GM23338 (cell line): Measurements from ENCODE around the gene LEFTY1. TPM values are rescaled to one million over a fixed set of nuclear protein-coding genes. Genes with fewer than 3 reads are reported as not detected.

Experiments used
- ATAC-seq: fragments of 200-7000 bp; cut with Tn5 transposase; 3 replicates; pipeline ENCODE4 v1.9.1; 2020
- DNase-seq: peaks from one replicate; pipeline ENCODE4 v3.0.0-alpha.2; 2015; ENCODE audit warnings: low spot score
- H2AFZ ChIP-seq: fragments of 200-600 bp; sonication (generic); 2 replicates; pipeline ENCODE4 v1.8.0; 2016; ENCODE audit warnings: antibody characterized with exemption, mild to moderate bottlenecking, moderate library complexity
- H3F3A ChIP-seq: fragments of 200-600 bp; sonication (generic); replicated peaks from 2 replicates; pipeline ENCODE4 v1.8.0; 2017; ENCODE audit warnings: antibody characterized with exemption, mixed run types, low read depth
- H3K27ac ChIP-seq: fragments of 200-600 bp; sonication (generic); 2 replicates; pipeline ENCODE4 v1.6.1; 2016; ENCODE audit warnings: low read depth
- H3K27me3 ChIP-seq: fragments of 200-600 bp; sonication (generic); 2 replicates; pipeline ENCODE4 v1.8.0; 2016; ENCODE audit warnings: mild to moderate bottlenecking, mixed run types, moderate library complexity; ENCODE audit not compliant: insufficient read depth
- H3K36me3 ChIP-seq: fragments of 200-600 bp; sonication (generic); 2 replicates; pipeline ENCODE4 v1.8.0; 2016; ENCODE audit warnings: mild to moderate bottlenecking; ENCODE audit not compliant: insufficient read depth
- H3K4me1 ChIP-seq: fragments of 200-600 bp; sonication (generic); 2 replicates; pipeline ENCODE4 v1.8.0; 2016; ENCODE audit warnings: mild to moderate bottlenecking, moderate library complexity; ENCODE audit not compliant: insufficient read depth
- H3K4me2 ChIP-seq: fragments of 200-600 bp; sonication (generic); 2 replicates; pipeline ENCODE4 v1.7.1; 2017; ENCODE audit warnings: mixed run types
- H3K4me3 ChIP-seq: fragments of 200-600 bp; sonication (generic); 2 replicates; pipeline ENCODE4 v1.6.1; 2016; ENCODE audit warnings: mixed run types
- H3K79me2 ChIP-seq: fragments of 200-600 bp; sonication (generic); replicated peaks from 2 replicates; pipeline ENCODE4 v1.8.0; 2017; ENCODE audit warnings: mild to moderate bottlenecking; ENCODE audit not compliant: insufficient read depth
- H3K9me2 ChIP-seq: fragments of 200-600 bp; sonication (generic); 2 replicates; pipeline ENCODE4 v1.8.0; 2017; ENCODE audit not compliant: insufficient read depth
- H4K20me1 ChIP-seq: fragments of 200-600 bp; sonication (generic); replicated peaks from 2 replicates; pipeline ENCODE4 v1.8.0; 2017; ENCODE audit warnings: mild to moderate bottlenecking; ENCODE audit not compliant: insufficient read depth
- H3K27ac Mint-ChIP-seq: 2 replicates; pipeline ENCODE4 v1.8.0; 2020; ENCODE audit warnings: inconsistent platforms, mild to moderate bottlenecking, moderate library complexity, mixed read lengths
- H3K27me3 Mint-ChIP-seq: 3 replicates; pipeline ENCODE4 v1.8.0; 2022; ENCODE audit warnings: low read depth, mild to moderate bottlenecking, moderate library complexity, mixed read lengths, inconsistent platforms; ENCODE audit not compliant: insufficient read depth, poor library complexity
- H3K36me3 Mint-ChIP-seq: 3 replicates; pipeline ENCODE4 v1.8.0; 2021; ENCODE audit warnings: low read depth, mild to moderate bottlenecking, inconsistent platforms, moderate library complexity, mixed read lengths
- H3K4me1 Mint-ChIP-seq: 3 replicates; pipeline ENCODE4 v1.8.0; 2020; ENCODE audit warnings: mild to moderate bottlenecking, inconsistent platforms, mixed read lengths
- H3K4me3 Mint-ChIP-seq: 3 replicates; pipeline ENCODE4 v1.8.0; 2021; ENCODE audit warnings: moderate library complexity, mild to moderate bottlenecking, inconsistent platforms, mixed read lengths
- H3K9me3 Mint-ChIP-seq: 3 replicates; pipeline ENCODE4 v1.8.0; 2020; ENCODE audit warnings: moderate library complexity, mild to moderate bottlenecking, inconsistent platforms, mixed read lengths
- CREB1 ChIP-seq: fragments of 250-450 bp; sonication (Bioruptor Pico); IDR thresholded peaks from 2 replicates; pipeline ENCODE4 v1.5.0; 2020; ENCODE audit warnings: low read depth, mild to moderate bottlenecking, moderate library complexity
- EZH2 ChIP-seq: fragments of 200-600 bp; sonication (generic); IDR thresholded peaks from one replicate; pipeline ENCODE4 v1.8.0; 2017; ENCODE audit warnings: antibody characterized with exemption, mild to moderate bottlenecking, low read depth; ENCODE audit not compliant: unreplicated experiment
- JUNB ChIP-seq: IDR thresholded peaks from one replicate; pipeline ENCODE4 v1.6.1; 2016; ENCODE audit warnings: antibody characterized with exemption; ENCODE audit not compliant: unreplicated experiment
- NANOG ChIP-seq: IDR thresholded peaks from 2 replicates; pipeline ENCODE4 v1.6.1; 2016; ENCODE audit warnings: antibody characterized with exemption, borderline replicate concordance
- POLR2AphosphoS5 ChIP-seq: IDR thresholded peaks from 2 replicates; pipeline ENCODE4 v1.6.1; 2016; ENCODE audit warnings: antibody characterized with exemption, low read depth
- ZNF114 ChIP-seq: fragments of 250-450 bp; sonication (Bioruptor Pico); IDR thresholded peaks from 2 replicates; pipeline ENCODE4 v1.5.0; 2020; ENCODE audit warnings: mild to moderate bottlenecking, moderate library complexity
- polyA plus RNA-seq: library from polyadenylated mRNA; unstranded; fragments of >200 nt; fragmentation: Nextera tagmentation; extraction: Ambion mirVana; gene quantifications from 2 replicates; pipeline ENCODE4 v1.2.1, GENCODE V29; 2016
- total RNA-seq: library from RNA; depleted of rRNA; stranded (reverse); fragments of >200 nt; shearing (Covaris generic); gene quantifications from 2 replicates; pipeline ENCODE4 v1.2.3, GENCODE V29; 2014
- TF ChIP-seq, protein P1 (sequence below), 2 experiments: fragments of 200-600 bp in 1 of 2; sonication (generic) in 1 of 2; conservative IDR thresholded peaks; 2 replicates each; pipeline versions ENCODE4 v1.5.1 to v1.6.1; 2016 to 2017; ENCODE audit warnings: antibody characterized with exemption in 2 of 2, low read depth in 2 of 2, mild to moderate bottlenecking in 2 of 2, moderate library complexity in 1 of 2
- TF ChIP-seq, protein P2 (sequence below): IDR thresholded peaks from one replicate; pipeline ENCODE4 v1.6.1; 2018; ENCODE audit warnings: antibody characterized with exemption; ENCODE audit not compliant: unreplicated experiment
- TF ChIP-seq, protein P3 (sequence below): IDR thresholded peaks from 2 replicates; pipeline ENCODE4 v1.6.1; 2016; ENCODE audit warnings: antibody characterized with exemption
- TF ChIP-seq, protein P4 (sequence below): fragments of 250-450 bp; sonication (Bioruptor Pico); IDR thresholded peaks from 2 replicates; pipeline ENCODE4 v1.5.0; 2020; ENCODE audit warnings: mild to moderate bottlenecking, moderate library complexity

Gene LEFTY1
- total and polyA plus RNA-seq, 2 experiments from 2014 or later: 27.5 to 65.4 TPM

DNA sequence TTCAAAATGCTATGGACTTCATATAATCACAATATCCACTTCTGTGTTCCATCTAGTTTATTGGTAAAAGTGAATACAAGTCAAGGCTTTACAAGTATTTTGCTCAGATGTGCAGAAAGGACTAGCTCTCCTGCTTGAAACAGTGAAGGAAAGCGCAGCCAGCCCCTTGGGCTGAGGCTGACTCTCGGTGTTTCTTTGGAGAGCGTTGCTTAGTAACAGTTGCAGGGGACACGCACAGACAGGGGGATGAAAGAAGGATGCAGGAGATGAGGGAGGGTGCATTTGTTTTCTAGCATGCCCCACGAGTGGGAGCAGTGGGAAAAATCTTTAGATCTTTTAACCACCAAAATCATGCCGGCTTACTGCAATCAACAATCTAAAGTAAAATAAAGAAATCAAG, 26.0 kb upstream of the LEFTY1 start (continued):
- TF ChIP-seq, protein P1, sequence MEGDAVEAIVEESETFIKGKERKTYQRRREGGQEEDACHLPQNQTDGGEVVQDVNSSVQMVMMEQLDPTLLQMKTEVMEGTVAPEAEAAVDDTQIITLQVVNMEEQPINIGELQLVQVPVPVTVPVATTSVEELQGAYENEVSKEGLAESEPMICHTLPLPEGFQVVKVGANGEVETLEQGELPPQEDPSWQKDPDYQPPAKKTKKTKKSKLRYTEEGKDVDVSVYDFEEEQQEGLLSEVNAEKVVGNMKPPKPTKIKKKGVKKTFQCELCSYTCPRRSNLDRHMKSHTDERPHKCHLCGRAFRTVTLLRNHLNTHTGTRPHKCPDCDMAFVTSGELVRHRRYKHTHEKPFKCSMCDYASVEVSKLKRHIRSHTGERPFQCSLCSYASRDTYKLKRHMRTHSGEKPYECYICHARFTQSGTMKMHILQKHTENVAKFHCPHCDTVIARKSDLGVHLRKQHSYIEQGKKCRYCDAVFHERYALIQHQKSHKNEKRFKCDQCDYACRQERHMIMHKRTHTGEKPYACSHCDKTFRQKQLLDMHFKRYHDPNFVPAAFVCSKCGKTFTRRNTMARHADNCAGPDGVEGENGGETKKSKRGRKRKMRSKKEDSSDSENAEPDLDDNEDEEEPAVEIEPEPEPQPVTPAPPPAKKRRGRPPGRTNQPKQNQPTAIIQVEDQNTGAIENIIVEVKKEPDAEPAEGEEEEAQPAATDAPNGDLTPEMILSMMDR (conservative IDR thresholded peaks at IDR 0.05; ENCODE audit: low read depth in 2 of 2): no peak
- no peak for TF ChIP-seq CREB1

DNA sequence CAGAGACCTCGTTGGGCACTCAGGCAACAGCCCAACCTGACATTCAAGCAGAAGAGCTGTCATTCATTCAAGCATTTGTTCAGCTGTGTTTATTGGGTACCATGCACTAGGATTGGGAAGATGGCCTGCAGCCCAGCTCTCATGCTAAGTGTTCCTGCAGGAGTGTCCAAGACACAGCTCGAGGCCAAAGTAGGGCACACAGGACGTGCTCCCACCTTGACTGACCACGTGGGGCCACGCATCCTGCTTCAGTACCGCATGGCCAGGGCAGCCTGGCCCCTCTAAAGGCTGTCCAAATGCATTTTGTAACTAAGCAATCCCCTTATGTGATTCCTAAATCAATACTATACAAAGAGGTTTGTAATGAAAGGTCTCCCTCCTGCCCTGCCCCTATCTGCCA, 25.4 kb upstream of the LEFTY1 start:
- H4K20me1 ChIP-seq: no peaks in the 10 kb centered on the region
- no peaks in the 10 kb centered on the region; the same call in 1 of the 2 replicates for H3F3A ChIP-seq
- H3K27ac ChIP-seq: no peak overlapping the region
- H3K79me2 ChIP-seq: no peaks in the 10 kb centered on the region
- Mint-ChIP-seq H3K27ac (no peak overlapping the region), H3K27me3 (peaks cover 13% of the 10 kb centered on the region), H3K36me3 (peaks cover 25% of the 10 kb centered on the region), H3K4me3 (no peak overlapping the region; the same call in 2 of the 3 replicates), H3K9me3 (no peaks in the 10 kb centered on the region; the same call in 2 of the 3 replicates), H3K4me1 (peaks cover 22% of the 10 kb centered on the region)
- no peak overlapping the region for H2AFZ ChIP-seq
- H3K9me2 ChIP-seq: no peaks in the 10 kb centered on the region
- H3K36me3 ChIP-seq: peaks cover under 1% of the 10 kb centered on the region; the same call in 1 of the 2 replicates
- no peak for DNase-seq
- H3K4me3 ChIP-seq: no peak overlapping the region
- no peak for TF ChIP-seq CREB1
- TF ChIP-seq, protein P2, sequence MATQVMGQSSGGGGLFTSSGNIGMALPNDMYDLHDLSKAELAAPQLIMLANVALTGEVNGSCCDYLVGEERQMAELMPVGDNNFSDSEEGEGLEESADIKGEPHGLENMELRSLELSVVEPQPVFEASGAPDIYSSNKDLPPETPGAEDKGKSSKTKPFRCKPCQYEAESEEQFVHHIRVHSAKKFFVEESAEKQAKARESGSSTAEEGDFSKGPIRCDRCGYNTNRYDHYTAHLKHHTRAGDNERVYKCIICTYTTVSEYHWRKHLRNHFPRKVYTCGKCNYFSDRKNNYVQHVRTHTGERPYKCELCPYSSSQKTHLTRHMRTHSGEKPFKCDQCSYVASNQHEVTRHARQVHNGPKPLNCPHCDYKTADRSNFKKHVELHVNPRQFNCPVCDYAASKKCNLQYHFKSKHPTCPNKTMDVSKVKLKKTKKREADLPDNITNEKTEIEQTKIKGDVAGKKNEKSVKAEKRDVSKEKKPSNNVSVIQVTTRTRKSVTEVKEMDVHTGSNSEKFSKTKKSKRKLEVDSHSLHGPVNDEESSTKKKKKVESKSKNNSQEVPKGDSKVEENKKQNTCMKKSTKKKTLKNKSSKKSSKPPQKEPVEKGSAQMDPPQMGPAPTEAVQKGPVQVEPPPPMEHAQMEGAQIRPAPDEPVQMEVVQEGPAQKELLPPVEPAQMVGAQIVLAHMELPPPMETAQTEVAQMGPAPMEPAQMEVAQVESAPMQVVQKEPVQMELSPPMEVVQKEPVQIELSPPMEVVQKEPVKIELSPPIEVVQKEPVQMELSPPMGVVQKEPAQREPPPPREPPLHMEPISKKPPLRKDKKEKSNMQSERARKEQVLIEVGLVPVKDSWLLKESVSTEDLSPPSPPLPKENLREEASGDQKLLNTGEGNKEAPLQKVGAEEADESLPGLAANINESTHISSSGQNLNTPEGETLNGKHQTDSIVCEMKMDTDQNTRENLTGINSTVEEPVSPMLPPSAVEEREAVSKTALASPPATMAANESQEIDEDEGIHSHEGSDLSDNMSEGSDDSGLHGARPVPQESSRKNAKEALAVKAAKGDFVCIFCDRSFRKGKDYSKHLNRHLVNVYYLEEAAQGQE: no peak
- TF ChIP-seq, protein P3, sequence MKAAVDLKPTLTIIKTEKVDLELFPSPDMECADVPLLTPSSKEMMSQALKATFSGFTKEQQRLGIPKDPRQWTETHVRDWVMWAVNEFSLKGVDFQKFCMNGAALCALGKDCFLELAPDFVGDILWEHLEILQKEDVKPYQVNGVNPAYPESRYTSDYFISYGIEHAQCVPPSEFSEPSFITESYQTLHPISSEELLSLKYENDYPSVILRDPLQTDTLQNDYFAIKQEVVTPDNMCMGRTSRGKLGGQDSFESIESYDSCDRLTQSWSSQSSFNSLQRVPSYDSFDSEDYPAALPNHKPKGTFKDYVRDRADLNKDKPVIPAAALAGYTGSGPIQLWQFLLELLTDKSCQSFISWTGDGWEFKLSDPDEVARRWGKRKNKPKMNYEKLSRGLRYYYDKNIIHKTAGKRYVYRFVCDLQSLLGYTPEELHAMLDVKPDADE: no peak
- no peak for TF ChIP-seq ZNF114
- no peak for TF ChIP-seq JUNB
- TF ChIP-seq NANOG: no peak
- TF ChIP-seq, protein P4, sequence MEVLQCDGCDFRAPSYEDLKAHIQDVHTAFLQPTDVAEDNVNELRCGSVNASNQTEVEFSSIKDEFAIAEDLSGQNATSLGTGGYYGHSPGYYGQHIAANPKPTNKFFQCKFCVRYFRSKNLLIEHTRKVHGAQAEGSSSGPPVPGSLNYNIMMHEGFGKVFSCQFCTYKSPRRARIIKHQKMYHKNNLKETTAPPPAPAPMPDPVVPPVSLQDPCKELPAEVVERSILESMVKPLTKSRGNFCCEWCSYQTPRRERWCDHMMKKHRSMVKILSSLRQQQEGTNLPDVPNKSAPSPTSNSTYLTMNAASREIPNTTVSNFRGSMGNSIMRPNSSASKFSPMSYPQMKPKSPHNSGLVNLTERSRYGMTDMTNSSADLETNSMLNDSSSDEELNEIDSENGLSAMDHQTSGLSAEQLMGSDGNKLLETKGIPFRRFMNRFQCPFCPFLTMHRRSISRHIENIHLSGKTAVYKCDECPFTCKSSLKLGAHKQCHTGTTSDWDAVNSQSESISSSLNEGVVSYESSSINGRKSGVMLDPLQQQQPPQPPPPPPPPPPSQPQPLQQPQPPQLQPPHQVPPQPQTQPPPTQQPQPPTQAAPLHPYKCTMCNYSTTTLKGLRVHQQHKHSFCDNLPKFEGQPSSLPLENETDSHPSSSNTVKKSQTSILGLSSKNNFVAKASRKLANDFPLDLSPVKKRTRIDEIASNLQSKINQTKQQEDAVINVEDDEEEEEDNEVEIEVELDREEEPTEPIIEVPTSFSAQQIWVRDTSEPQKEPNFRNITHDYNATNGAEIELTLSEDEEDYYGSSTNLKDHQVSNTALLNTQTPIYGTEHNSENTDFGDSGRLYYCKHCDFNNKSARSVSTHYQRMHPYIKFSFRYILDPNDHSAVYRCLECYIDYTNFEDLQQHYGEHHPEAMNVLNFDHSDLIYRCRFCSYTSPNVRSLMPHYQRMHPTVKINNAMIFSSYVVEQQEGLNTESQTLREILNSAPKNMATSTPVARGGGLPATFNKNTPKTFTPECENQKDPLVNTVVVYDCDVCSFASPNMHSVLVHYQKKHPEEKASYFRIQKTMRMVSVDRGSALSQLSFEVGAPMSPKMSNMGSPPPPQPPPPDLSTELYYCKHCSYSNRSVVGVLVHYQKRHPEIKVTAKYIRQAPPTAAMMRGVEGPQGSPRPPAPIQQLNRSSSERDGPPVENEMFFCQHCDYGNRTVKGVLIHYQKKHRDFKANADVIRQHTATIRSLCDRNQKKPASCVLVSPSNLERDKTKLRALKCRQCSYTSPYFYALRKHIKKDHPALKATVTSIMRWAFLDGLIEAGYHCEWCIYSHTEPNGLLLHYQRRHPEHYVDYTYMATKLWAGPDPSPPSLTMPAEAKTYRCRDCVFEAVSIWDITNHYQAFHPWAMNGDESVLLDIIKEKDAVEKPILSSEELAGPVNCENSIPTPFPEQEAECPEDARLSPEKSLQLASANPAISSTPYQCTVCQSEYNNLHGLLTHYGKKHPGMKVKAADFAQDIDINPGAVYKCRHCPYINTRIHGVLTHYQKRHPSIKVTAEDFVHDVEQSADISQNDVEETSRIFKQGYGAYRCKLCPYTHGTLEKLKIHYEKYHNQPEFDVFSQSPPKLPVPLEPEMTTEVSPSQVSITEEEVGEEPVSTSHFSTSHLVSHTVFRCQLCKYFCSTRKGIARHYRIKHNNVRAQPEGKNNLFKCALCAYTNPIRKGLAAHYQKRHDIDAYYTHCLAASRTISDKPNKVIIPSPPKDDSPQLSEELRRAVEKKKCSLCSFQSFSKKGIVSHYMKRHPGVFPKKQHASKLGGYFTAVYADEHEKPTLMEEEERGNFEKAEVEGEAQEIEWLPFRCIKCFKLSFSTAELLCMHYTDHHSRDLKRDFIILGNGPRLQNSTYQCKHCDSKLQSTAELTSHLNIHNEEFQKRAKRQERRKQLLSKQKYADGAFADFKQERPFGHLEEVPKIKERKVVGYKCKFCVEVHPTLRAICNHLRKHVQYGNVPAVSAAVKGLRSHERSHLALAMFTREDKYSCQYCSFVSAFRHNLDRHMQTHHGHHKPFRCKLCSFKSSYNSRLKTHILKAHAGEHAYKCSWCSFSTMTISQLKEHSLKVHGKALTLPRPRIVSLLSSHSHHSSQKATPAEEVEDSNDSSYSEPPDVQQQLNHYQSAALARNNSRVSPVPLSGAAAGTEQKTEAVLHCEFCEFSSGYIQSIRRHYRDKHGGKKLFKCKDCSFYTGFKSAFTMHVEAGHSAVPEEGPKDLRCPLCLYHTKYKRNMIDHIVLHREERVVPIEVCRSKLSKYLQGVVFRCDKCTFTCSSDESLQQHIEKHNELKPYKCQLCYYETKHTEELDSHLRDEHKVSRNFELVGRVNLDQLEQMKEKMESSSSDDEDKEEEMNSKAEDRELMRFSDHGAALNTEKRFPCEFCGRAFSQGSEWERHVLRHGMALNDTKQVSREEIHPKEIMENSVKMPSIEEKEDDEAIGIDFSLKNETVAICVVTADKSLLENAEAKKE (CRISPR knock-in tag): no peak
- no peak for TF ChIP-seq POLR2AphosphoS5
- TF ChIP-seq, protein P1 (conservative IDR thresholded peaks at IDR 0.05; ENCODE audit: low read depth in 2 of 2): no peak
- TF ChIP-seq EZH2: no peak
- H3K27me3 ChIP-seq: no peaks in the 10 kb centered on the region
- H3K4me2 ChIP-seq: no peak overlapping the region
- peaks cover 10% of the 10 kb centered on the region for H3K4me1 ChIP-seq
- no peak for ATAC-seq
